Endothelial cell of umbilical vein (primary cell): ENCODE measurements around the gene SPAST. TPM values are rescaled to one million over a fixed set of nuclear protein-coding genes. Genes with fewer than 3 reads are reported as not detected.
"Not testable (repeated sequence)": the region's sequence is repeated elsewhere in the genome, so short reads cannot be mapped to it uniquely, and the experiment has no call there.

ENCODE experiments used
- BruUV-seq: library from RNA; stranded (reverse); fragments of 400-500 nt; replicated peaks from 2 replicates; lab custom pipeline; 2021; lab: Mats Ljungman, UMichigan
- CTCF ChIA-PET: fragments of 300-600, 350-600 bp; sonication (Branson Sonifier 250); formaldehyde crosslinking; loops from one replicate; lab custom pipeline; 2021; ENCODE audit warnings: antibody characterized with exemption, inconsistent platforms; lab: Charles Lee
- POLR2A ChIA-PET: fragments of 300-600, 350-600 bp; sonication (Branson Sonifier 250); formaldehyde crosslinking; loops from one replicate; lab custom pipeline; 2021; ENCODE audit warnings: antibody characterized with exemption, inconsistent platforms; lab: Charles Lee
- DNase-seq: peaks from one replicate; pipeline ENCODE4 v3.0.0-alpha.2; 2011; ENCODE audit warnings: low read depth, low spot score
- FAIRE-seq: peaks from 2 replicates; lab custom pipeline; 2011; peaks lifted over from hg19 to GRCh38; lab: Jason Lieb, UNC
- H2AFZ ChIP-seq: 2 replicates; pipeline ENCODE4 v1.6.0; 2012; ENCODE audit warnings: low read depth, low read length, control low read depth, inconsistent platforms
- H3K27ac ChIP-seq: 2 replicates; pipeline ENCODE4 v1.5.1; 2011; ENCODE audit warnings: low read depth, mild to moderate bottlenecking, control low read depth, low read length, moderate library complexity; ENCODE audit not compliant: insufficient read depth
- H3K27me3 ChIP-seq, 2 experiments: 2 replicates each; pipeline versions ENCODE4 v1.6.0 to v1.6.1; 2011; ENCODE audit warnings: low read length in 2 of 2, mixed read lengths in 1 of 2; ENCODE audit not compliant: control insufficient read depth in 2 of 2, insufficient read depth in 2 of 2
- H3K36me3 ChIP-seq, 2 experiments: 2 replicates in 1 of 2; 3 replicates in 1 of 2; pipeline ENCODE4 v1.5.1; 2011; ENCODE audit warnings: low read length in 2 of 2, mild to moderate bottlenecking in 1 of 2, moderate library complexity in 1 of 2; ENCODE audit not compliant: control insufficient read depth in 2 of 2, insufficient read depth in 2 of 2; ENCODE audit errors: extremely low read depth in 1 of 2
- H3K4me1 ChIP-seq: 3 replicates; pipeline ENCODE4 v1.5.1; 2011; ENCODE audit warnings: mild to moderate bottlenecking, low read length; ENCODE audit not compliant: control insufficient read depth, insufficient read depth; ENCODE audit errors: extremely low read depth
- H3K4me2 ChIP-seq: 2 replicates; pipeline ENCODE4 v1.6.1; 2011; ENCODE audit warnings: low read length, control low read depth, mixed read lengths; ENCODE audit not compliant: insufficient read depth
- H3K4me3 ChIP-seq, 3 experiments: fragments of 200-600 bp in 1 of 3; sonication (generic), shearing (Covaris generic) in 1 of 3; replicated peaks in 1 of 3; 2 replicates each; pipeline ENCODE4 v1.5.1; 2011 to 2016; ENCODE audit warnings: control low read depth in 3 of 3, low read length in 3 of 3, mild to moderate bottlenecking in 2 of 3, inconsistent platforms in 1 of 3, low read depth in 1 of 3, moderate library complexity in 1 of 3; ENCODE audit not compliant: insufficient read depth in 1 of 3
- H3K79me2 ChIP-seq: 2 replicates; pipeline ENCODE4 v1.6.0; 2012; ENCODE audit warnings: low read length, inconsistent platforms; ENCODE audit not compliant: control insufficient read depth, insufficient read depth
- H3K9ac ChIP-seq: replicated peaks from 2 replicates; pipeline ENCODE3; 2011; ENCODE audit warnings: low read length, control low read depth; ENCODE audit not compliant: insufficient read depth; ENCODE audit errors: extremely low read depth
- H3K9me1 ChIP-seq: replicated peaks from 3 replicates; pipeline ENCODE4 v1.6.0; 2011; ENCODE audit warnings: mild to moderate bottlenecking, low read length; ENCODE audit not compliant: control insufficient read depth, insufficient read depth; ENCODE audit errors: extremely low read depth
- H3K9me3 ChIP-seq: replicated peaks from 2 replicates; pipeline ENCODE4 v1.5.1; 2012; ENCODE audit warnings: low read length, inconsistent platforms; ENCODE audit not compliant: control insufficient read depth, insufficient read depth
- H4K20me1 ChIP-seq: replicated peaks from 2 replicates; pipeline ENCODE3; 2011; ENCODE audit warnings: mild to moderate bottlenecking, low read length; ENCODE audit not compliant: control insufficient read depth, insufficient read depth; ENCODE audit errors: extremely low read depth
- EZH2 ChIP-seq: IDR thresholded peaks from 2 replicates; pipeline ENCODE4 v1.6.1; 2012; ENCODE audit warnings: borderline replicate concordance, low read depth, mild to moderate bottlenecking, moderate library complexity, low read length, inconsistent platforms; ENCODE audit not compliant: severe bottlenecking
- FOS ChIP-seq: IDR thresholded peaks from 2 replicates; pipeline ENCODE4 v1.6.1; 2011; ENCODE audit warnings: mild to moderate bottlenecking, low read length, moderate library complexity, borderline replicate concordance; ENCODE audit not compliant: insufficient read depth
- GATA2 ChIP-seq: IDR thresholded peaks from 2 replicates; pipeline ENCODE4 v1.7.0; 2011; ENCODE audit warnings: low read depth, mild to moderate bottlenecking, moderate library complexity, mixed read lengths, low read length; ENCODE audit not compliant: insufficient read length, insufficient read depth
- JUN ChIP-seq: IDR thresholded peaks from 2 replicates; pipeline ENCODE4 v1.6.1; 2011; ENCODE audit warnings: borderline replicate concordance, low read depth; ENCODE audit not compliant: insufficient read length, insufficient read depth
- MYC ChIP-seq: IDR thresholded peaks from one replicate; pipeline ENCODE4 v1.6.1; 2011; ENCODE audit warnings: mild to moderate bottlenecking, low read depth, low read length
- POLR2A ChIP-seq: IDR thresholded peaks from 2 replicates; pipeline ENCODE4 v1.6.1; 2012; ENCODE audit warnings: low read depth, mild to moderate bottlenecking, control low read depth, low read length
- POLR2AphosphoS5 ChIP-seq: IDR thresholded peaks from 2 replicates; pipeline ENCODE4 v1.6.1; 2012; ENCODE audit warnings: low read depth, mild to moderate bottlenecking, control low read depth, low read length, moderate library complexity; ENCODE audit not compliant: insufficient read depth
- dilution Hi-C: fragments of 300-500 bp; cut with MboI; formaldehyde crosslinking; loops from one replicate; pipeline ENCODE4 v1.15.0; 2019; ENCODE audit warnings: low sequenced_read_pairs; ENCODE audit not compliant: extremely low pct_ligation_motif_present
- intact Hi-C: fragments of 100-400 bp; cut with micrococcal nuclease; formaldehyde crosslinking; loops from one replicate; pipeline ENCODE4 v1.10.0; 2022
- polyA plus RNA-seq, 4 experiments: library from polyadenylated mRNA; depleted of rRNA in 3 of 4; stranded (reverse) in 3 of 4; unstranded in 1 of 4; fragments of >200 nt; gene quantifications; 2 replicates each; pipeline versions ENCODE4 v1.2.1 to v1.2.3, GENCODE V29; 2011 to 2012; ENCODE audit warnings: missing spikeins in 1 of 4
- total RNA-seq: library from RNA; stranded (reverse); gene quantifications from 2 replicates; pipeline ENCODE4 v1.2.3, GENCODE V29; 2021
- TF ChIP-seq, protein P1 (sequence below): IDR thresholded peaks from 2 replicates; pipeline ENCODE4 v1.6.1; 2011; ENCODE audit not compliant: insufficient read depth, insufficient read length
- TF ChIP-seq, protein P2 (sequence below), 2 donors: IDR thresholded peaks; 1 replicate in 1 of 2; 2 replicates in 1 of 2; pipeline ENCODE4 v1.5.1; 2011; ENCODE audit warnings: low read length in 2 of 2, mild to moderate bottlenecking in 2 of 2, moderate library complexity in 2 of 2, control low read depth in 1 of 2, inconsistent platforms in 1 of 2, low read depth in 1 of 2; ENCODE audit not compliant: insufficient read depth in 1 of 2; ENCODE audit errors: extremely low read depth in 1 of 2

The SPAST gene
- total and polyA plus RNA-seq, 2 donors (not counting 3 experiments of a cell fraction or from before 2014, with no cell fraction given), result 4.7 to 24.9 TPM

DNA sequence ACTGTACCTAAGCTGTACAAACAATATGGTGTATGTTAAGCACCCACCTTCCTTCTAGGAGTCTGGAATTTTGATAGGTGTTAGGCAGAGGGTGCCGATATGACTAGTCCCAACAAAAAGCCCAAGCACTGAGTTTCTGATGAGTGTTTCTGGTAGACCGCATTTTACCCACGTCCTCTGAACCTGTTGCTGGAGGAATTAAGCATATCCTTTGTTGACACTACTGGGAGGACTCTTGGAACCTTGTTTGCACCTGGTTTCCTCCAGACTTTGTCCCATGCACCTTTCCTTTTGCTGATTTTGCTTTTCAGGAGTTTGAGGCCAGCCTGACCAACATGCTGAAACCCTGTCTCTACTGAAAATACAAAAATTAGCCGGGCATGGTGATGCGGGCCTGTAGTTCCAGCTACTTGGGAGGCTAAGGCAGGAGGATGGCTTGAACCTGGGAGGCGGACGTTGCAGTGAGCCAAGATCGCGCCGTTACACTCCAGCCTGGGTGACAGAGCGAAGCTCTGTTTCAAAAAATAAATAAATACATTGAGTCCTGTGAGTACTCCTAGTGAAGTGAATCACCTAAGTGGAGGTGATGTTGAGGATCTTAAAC is 11.4 kb upstream of the SPAST start:
- H2AFZ ChIP-seq, result no peak overlapping the region
- no peaks in the 10 kb centered on the region for H3K9me3 ChIP-seq
- dilution Hi-C loops, result no loop called here
- FAIRE-seq (no peak), DNase-seq (no peak)
- no peak overlapping the region for H3K4me3 ChIP-seq
- H3K9ac ChIP-seq, result no peak overlapping the region
- H3K27me3 ChIP-seq, result no peaks in the 10 kb centered on the region
- intact Hi-C loops, result no loop called here
- H3K36me3 ChIP-seq, result no peaks in the 10 kb centered on the region
- H4K20me1 ChIP-seq, result no peaks in the 10 kb centered on the region
- CTCF ChIA-PET, result interaction anchor here (1.5 kb wide), 1 partner anchor 11 kb away, joined by 4 read pairs; the partner anchor contains the start of gene SPAST
- no peaks in the 10 kb centered on the region for H3K4me1 ChIP-seq
- H3K79me2 ChIP-seq, result no peaks in the 10 kb centered on the region
- no peak overlapping the region for H3K4me2 ChIP-seq
- no TSS peak for BruUV-seq
- no peak for TF ChIP-seq EZH2
- TF ChIP-seq, protein P1, sequence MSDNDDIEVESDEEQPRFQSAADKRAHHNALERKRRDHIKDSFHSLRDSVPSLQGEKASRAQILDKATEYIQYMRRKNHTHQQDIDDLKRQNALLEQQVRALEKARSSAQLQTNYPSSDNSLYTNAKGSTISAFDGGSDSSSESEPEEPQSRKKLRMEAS, result no peak
- no peak for TF ChIP-seq JUN
- TF ChIP-seq FOS, result no peak
- TF ChIP-seq POLR2AphosphoS5, result no peak
- no peak for TF ChIP-seq POLR2A
- no peak for TF ChIP-seq MYC
- TF ChIP-seq, protein P2, sequence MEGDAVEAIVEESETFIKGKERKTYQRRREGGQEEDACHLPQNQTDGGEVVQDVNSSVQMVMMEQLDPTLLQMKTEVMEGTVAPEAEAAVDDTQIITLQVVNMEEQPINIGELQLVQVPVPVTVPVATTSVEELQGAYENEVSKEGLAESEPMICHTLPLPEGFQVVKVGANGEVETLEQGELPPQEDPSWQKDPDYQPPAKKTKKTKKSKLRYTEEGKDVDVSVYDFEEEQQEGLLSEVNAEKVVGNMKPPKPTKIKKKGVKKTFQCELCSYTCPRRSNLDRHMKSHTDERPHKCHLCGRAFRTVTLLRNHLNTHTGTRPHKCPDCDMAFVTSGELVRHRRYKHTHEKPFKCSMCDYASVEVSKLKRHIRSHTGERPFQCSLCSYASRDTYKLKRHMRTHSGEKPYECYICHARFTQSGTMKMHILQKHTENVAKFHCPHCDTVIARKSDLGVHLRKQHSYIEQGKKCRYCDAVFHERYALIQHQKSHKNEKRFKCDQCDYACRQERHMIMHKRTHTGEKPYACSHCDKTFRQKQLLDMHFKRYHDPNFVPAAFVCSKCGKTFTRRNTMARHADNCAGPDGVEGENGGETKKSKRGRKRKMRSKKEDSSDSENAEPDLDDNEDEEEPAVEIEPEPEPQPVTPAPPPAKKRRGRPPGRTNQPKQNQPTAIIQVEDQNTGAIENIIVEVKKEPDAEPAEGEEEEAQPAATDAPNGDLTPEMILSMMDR (IDR thresholded peaks at IDR 0.05; ENCODE audit: extremely low read depth in 1 of 2, insufficient read depth in 1 of 2, low read depth in 1 of 2, low read length in 2 of 2), result no peak
- no peak for TF ChIP-seq GATA2
- H3K27ac ChIP-seq, result no peak overlapping the region
- POLR2A ChIA-PET, result no interaction called here
- H3K9me1 ChIP-seq, result no peaks in the 10 kb centered on the region

DNA sequence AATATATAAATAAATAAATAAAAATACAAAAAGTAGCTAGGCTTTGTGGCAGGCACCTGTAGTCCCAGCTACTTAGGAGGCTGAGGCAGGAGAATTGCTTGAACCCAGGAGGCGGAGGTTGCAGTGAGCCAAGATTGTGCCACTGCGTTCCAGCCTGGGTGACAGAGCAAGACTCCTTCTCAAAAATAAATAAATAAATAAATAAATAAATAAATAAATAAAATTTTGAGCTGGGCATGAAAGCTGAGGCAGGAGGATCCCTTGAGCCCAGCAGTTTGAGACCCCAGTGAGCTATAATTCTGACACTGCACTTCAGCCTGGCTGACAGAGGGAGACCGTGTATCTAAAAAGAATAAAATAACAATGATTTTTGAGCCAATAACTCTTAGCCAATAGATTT is 8.8 kb upstream of the SPAST start:
- intact Hi-C loops, H4K20me1 ChIP-seq, BruUV-seq, H3K36me3 ChIP-seq, H3K27ac ChIP-seq, H2AFZ ChIP-seq, H3K4me3 ChIP-seq, POLR2A ChIA-PET, H3K4me2 ChIP-seq, H3K9ac ChIP-seq, dilution Hi-C loops, H3K27me3 ChIP-seq, H3K9me3 ChIP-seq, H3K4me1 ChIP-seq, H3K79me2 ChIP-seq, FAIRE-seq, H3K9me1 ChIP-seq, DNase-seq: not testable (repeated sequence)
- CTCF ChIA-PET, result interaction anchor here (0.7 to 1.8 kb wide), 4 partner anchors 9 to 194 kb away, joined by 3 to 10 read pairs (median 4); partner anchors contain the start of genes DPY30 and SPAST
